ENCODE data around the gene KCND2. TPM values are rescaled to one million over a fixed set of nuclear protein-coding genes. Genes with fewer than 3 reads are reported as not detected.

KCND2 gene
- total RNA-seq, 1 donor from 2014 or later, result 0.29 TPM

GRCh38 chr7:120724955-120725354 lies 452.0 kb downstream of the KCND2 start:
- no peaks in the 10 kb centered on the region for H3K27me3 ChIP-seq (ENCODE audit: control insufficient read depth, insufficient read depth, low read length)
- TF ChIP-seq CTCF (IDR thresholded peaks at IDR 0.05; ENCODE audit: insufficient read depth, low read length, poor library complexity, severe bottlenecking), result no peak
- DNase-seq (ENCODE audit: low read depth), result no peak
- H3K36me3 ChIP-seq (ENCODE audit: control insufficient read depth, insufficient read depth, low read length), result no peaks in the 10 kb centered on the region
- no peak overlapping the region for H3K4me3 ChIP-seq (ENCODE audit: low read depth, low read length)

- peak; percentile 62 for TF ChIP-seq CTCF (IDR thresholded peaks at IDR 0.05; ENCODE audit: insufficient read depth, low read length, poor library complexity, severe bottlenecking)
- Histone ChIP-seq H3K27me3 (ENCODE audit: control insufficient read depth, insufficient read depth, low read length) (no peaks in the 10 kb centered on the region), H3K4me3 (ENCODE audit: low read depth, low read length) (no peak overlapping the region), H3K36me3 (ENCODE audit: control insufficient read depth, insufficient read depth, low read length) (no peaks in the 10 kb centered on the region)
- DNase-seq (ENCODE audit: low read depth), result no peak
These were observed 452.5 kb downstream of the KCND2 start for GRCh38 chr7:120725376-120726039.

GRCh38 chr7:120729245-120729644 lies 456.3 kb downstream of the KCND2 start:
- Histone ChIP-seq H3K4me3 (ENCODE audit: low read depth, low read length) (no peak overlapping the region), H3K36me3 (ENCODE audit: control insufficient read depth, insufficient read depth, low read length) (no peaks in the 10 kb centered on the region), H3K27me3 (ENCODE audit: control insufficient read depth, insufficient read depth, low read length) (no peaks in the 10 kb centered on the region)
- DNase-seq (ENCODE audit: low read depth), result no peak
- no peak for TF ChIP-seq CTCF (IDR thresholded peaks at IDR 0.05; ENCODE audit: insufficient read depth, low read length, poor library complexity, severe bottlenecking)

- no peak for TF ChIP-seq CTCF (IDR thresholded peaks at IDR 0.05; ENCODE audit: insufficient read depth, low read length, poor library complexity, severe bottlenecking)
- Histone ChIP-seq H3K4me3 (ENCODE audit: low read depth, low read length) (no peak overlapping the region), H3K27me3 (ENCODE audit: control insufficient read depth, insufficient read depth, low read length) (no peaks in the 10 kb centered on the region), H3K36me3 (ENCODE audit: control insufficient read depth, insufficient read depth, low read length) (no peaks in the 10 kb centered on the region)
- DNase-seq (ENCODE audit: low read depth), result no peak
These were observed 458.3 kb downstream of the KCND2 start for GRCh38 chr7:120731271-120731670.

- DNase-seq (ENCODE audit: low read depth), result no peak
- TF ChIP-seq CTCF (IDR thresholded peaks at IDR 0.05; ENCODE audit: insufficient read depth, low read length, poor library complexity, severe bottlenecking), result no peak
- H3K27me3 ChIP-seq (ENCODE audit: control insufficient read depth, insufficient read depth, low read length), result no peaks in the 10 kb centered on the region
- no peak overlapping the region for H3K4me3 ChIP-seq (ENCODE audit: low read depth, low read length)
- H3K36me3 ChIP-seq (ENCODE audit: control insufficient read depth, insufficient read depth, low read length), result no peaks in the 10 kb centered on the region
These were observed 459.3 kb downstream of the KCND2 start for GRCh38 chr7:120732256-120732655.

GRCh38 chr7:120733143-120733542 lies 460.2 kb downstream of the KCND2 start:
- Histone ChIP-seq H3K4me3 (ENCODE audit: low read depth, low read length) (no peak overlapping the region), H3K27me3 (ENCODE audit: control insufficient read depth, insufficient read depth, low read length) (no peaks in the 10 kb centered on the region), H3K36me3 (ENCODE audit: control insufficient read depth, insufficient read depth, low read length) (no peaks in the 10 kb centered on the region)
- peak; percentile 74 for DNase-seq (ENCODE audit: low read depth)
- peak; percentile 26 for TF ChIP-seq CTCF (IDR thresholded peaks at IDR 0.05; ENCODE audit: insufficient read depth, low read length, poor library complexity, severe bottlenecking)

Data from kidney epithelial cell (primary cell).